OCI-LY7 (cell line): ENCODE measurements around the gene PRRC2B. TPM values are rescaled to one million over a fixed set of nuclear protein-coding genes. Genes with fewer than 3 reads are reported as not detected.
"Not testable (repeated sequence)": the region's sequence is repeated elsewhere in the genome, so short reads cannot be mapped to it uniquely, and the experiment has no call there.

Source experiments
- BruUV-seq: library from RNA; stranded (reverse); fragments of 400-500 nt; replicated peaks from 2 replicates; lab custom pipeline; 2021; lab: Mats Ljungman, UMichigan
- CTCF ChIA-PET: fragments of 300-600 bp; sonication (Branson Sonifier 250); formaldehyde crosslinking; loops from one replicate; lab custom pipeline; 2022; ENCODE audit warnings: antibody characterized with exemption; ENCODE audit not compliant: unreplicated experiment; lab: Charles Lee
- POLR2A ChIA-PET: fragments of 300-600 bp; sonication (Branson Sonifier 250); formaldehyde crosslinking; loops from one replicate; lab custom pipeline; 2022; ENCODE audit warnings: antibody characterized with exemption; lab: Charles Lee
- DNase-seq: peaks from one replicate; pipeline ENCODE4 v3.0.0-alpha.2; 2015; ENCODE audit warnings: low spot score
- H2AFZ ChIP-seq: fragments of 200-600 bp; sonication (generic), shearing (Covaris generic); 2 replicates; pipeline ENCODE4 v1.6.1; 2014; ENCODE audit warnings: mild to moderate bottlenecking, antibody characterized with exemption, low read length, moderate library complexity
- H3K27ac ChIP-seq: fragments of 200-600 bp; sonication (generic); 2 replicates; pipeline ENCODE4 v1.5.1; 2014; ENCODE audit warnings: mixed run types, low read depth, mild to moderate bottlenecking, moderate library complexity, low read length, inconsistent platforms; ENCODE audit not compliant: poor library complexity, severe bottlenecking
- H3K36me3 ChIP-seq: fragments of 200-600 bp; sonication (generic); 2 replicates; pipeline ENCODE4 v1.6.1; 2014; ENCODE audit warnings: mild to moderate bottlenecking, antibody characterized with exemption, low read length, moderate library complexity, mixed read lengths; ENCODE audit not compliant: insufficient read depth
- H3K4me1 ChIP-seq: fragments of 200-600 bp; sonication (generic); 2 replicates; pipeline ENCODE4 v1.5.1; 2014; ENCODE audit warnings: mild to moderate bottlenecking, low read length; ENCODE audit not compliant: insufficient read depth, poor library complexity, severe bottlenecking
- H3K4me2 ChIP-seq: fragments of 200-600 bp; sonication (generic); 2 replicates; pipeline ENCODE4 v1.6.1; 2014; ENCODE audit warnings: mild to moderate bottlenecking, low read length
- H3K4me3 ChIP-seq: fragments of 200-600 bp; sonication (generic); 2 replicates; pipeline ENCODE4 v1.5.1; 2014; ENCODE audit warnings: mild to moderate bottlenecking, low read depth, low read length; ENCODE audit not compliant: poor library complexity, severe bottlenecking
- H3K79me2 ChIP-seq: fragments of 200-600 bp; sonication (generic); 2 replicates; pipeline ENCODE4 v1.6.1; 2016; ENCODE audit warnings: low read depth, mild to moderate bottlenecking, low read length, moderate library complexity, mixed read lengths; ENCODE audit not compliant: insufficient read depth
- H3K9me2 ChIP-seq: fragments of 200-600 bp; sonication (generic); 2 replicates; pipeline ENCODE4 v1.6.1; 2016; ENCODE audit warnings: mild to moderate bottlenecking, low read length, mixed read lengths; ENCODE audit not compliant: insufficient read depth
- H3K9me3 ChIP-seq: fragments of 200-600 bp; sonication (generic); 2 replicates; pipeline ENCODE4 v1.6.1; 2014; ENCODE audit warnings: mild to moderate bottlenecking, mixed run types, low read length, mixed read lengths
- H4K20me1 ChIP-seq: fragments of 200-600 bp; sonication (generic); 2 replicates; pipeline ENCODE4 v1.6.1; 2014; ENCODE audit warnings: mild to moderate bottlenecking, antibody characterized with exemption, low read length, moderate library complexity, mixed read lengths; ENCODE audit not compliant: insufficient read depth
- CTCF ChIP-seq: fragments of 200-600 bp; sonication (generic); conservative IDR thresholded peaks from 2 replicates; pipeline ENCODE4 v1.5.1; 2014; ENCODE audit warnings: mild to moderate bottlenecking, antibody characterized with exemption, low read length, moderate library complexity, mixed read lengths
- EZH2phosphoT487 ChIP-seq: fragments of 200-600 bp; sonication (generic); IDR thresholded peaks from 2 replicates; pipeline ENCODE4 v1.6.1; 2018; ENCODE audit warnings: low read depth, borderline replicate concordance, mild to moderate bottlenecking, mixed run types, antibody characterized with exemption, low read length, moderate library complexity, mixed read lengths
- intact Hi-C: fragments of 100-400 bp; cut with micrococcal nuclease; formaldehyde crosslinking; loops from one replicate; pipeline ENCODE4 v1.10.0; 2022; ENCODE audit not compliant: unreplicated experiment
- total RNA-seq, 2 experiments: library from RNA; depleted of rRNA in 1 of 2; stranded (reverse); fragments of >200 nt in 1 of 2; shearing (Covaris generic) in 1 of 2; gene quantifications; 2 replicates each; pipeline ENCODE4 v1.2.3, GENCODE V29; 2014 to 2022

Gene PRRC2B
- total RNA-seq, 2 experiments from 2014 or later = 84.2 to 210 TPM

DNA sequence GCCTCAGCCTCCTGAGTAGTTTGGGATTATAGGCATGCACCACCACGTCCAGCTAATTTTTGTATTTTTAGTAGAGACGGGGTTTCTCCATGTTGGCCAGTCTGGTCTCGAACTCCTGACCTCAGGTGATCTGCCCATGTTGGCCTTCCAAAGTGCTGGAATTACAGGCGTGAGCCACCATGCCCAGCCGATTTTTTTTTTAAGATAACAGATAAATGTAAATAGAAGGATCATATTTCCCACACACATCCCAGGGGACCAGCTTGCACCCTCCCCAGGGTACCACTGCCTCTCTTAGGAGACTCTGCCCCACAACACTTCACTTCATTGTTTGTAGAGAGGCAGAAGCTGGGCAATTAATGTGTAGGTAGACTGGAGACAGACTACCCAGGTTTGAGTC, 19.2 kb upstream of the PRRC2B start:
- H4K20me1 ChIP-seq, BruUV-seq, H3K79me2 ChIP-seq, POLR2A ChIA-PET, H3K9me3 ChIP-seq, DNase-seq, H3K36me3 ChIP-seq, H3K9me2 ChIP-seq, CTCF ChIA-PET: not testable (repeated sequence)
- Histone ChIP-seq H3K4me2 (peak overlapping the region; percentile 94), H2AFZ (peak overlapping the region; percentile 86), H3K27ac (peak overlapping the region; percentile 73), H3K4me3 (peak overlapping the region; percentile 74), H3K4me1 (peaks cover 18% of the 10 kb centered on the region)
- intact Hi-C loops = loop anchor here (5.0 kb wide), 1 partner anchor 368 kb away; the partner anchor contains the start of gene RAPGEF1

DNA sequence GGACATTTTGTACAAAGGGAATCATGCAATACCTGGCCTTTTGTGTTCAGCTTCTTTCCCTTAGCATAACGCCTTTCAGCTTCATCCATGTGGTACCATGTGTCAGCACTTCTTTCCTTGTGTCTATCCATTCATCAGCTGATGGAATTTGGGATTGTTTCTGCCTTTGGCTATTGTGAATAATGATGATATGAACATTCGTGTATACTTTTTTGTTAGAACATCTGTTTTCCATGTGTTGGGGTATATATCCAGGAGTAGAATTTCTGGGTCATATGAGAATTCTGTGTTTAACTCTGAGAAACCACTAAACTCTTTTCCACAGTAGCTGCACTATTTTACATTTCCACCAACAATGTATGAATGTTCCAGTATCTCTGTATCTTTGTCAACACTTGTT, 14.8 kb upstream of the PRRC2B start:
- Histone ChIP-seq H3K9me3 (no peaks in the 10 kb centered on the region), H3K4me3 (no peak overlapping the region), H3K36me3 (no peaks in the 10 kb centered on the region), H3K79me2 (no peaks in the 10 kb centered on the region), H3K9me2 (no peaks in the 10 kb centered on the region), H3K4me1 (peaks cover 9% of the 10 kb centered on the region), H4K20me1 (no peaks in the 10 kb centered on the region), H2AFZ (no peak overlapping the region), H3K4me2 (no peak overlapping the region), H3K27ac (no peak overlapping the region)
- POLR2A ChIA-PET = interaction anchor here (0.6 to 0.7 kb wide), 3 partner anchors 23 to 49 kb away, joined by 3 read pairs; no protein-coding TSS in a partner anchor
- TF ChIP-seq EZH2phosphoT487 (no peak), CTCF (no peak)
- CTCF ChIA-PET = no interaction called here
- no peak for DNase-seq
- BruUV-seq = no TSS peak
- intact Hi-C loops = no loop called here

GRCh38 chr9:131382850-131383729, 10.8 kb upstream of the PRRC2B start:
- Histone ChIP-seq H3K36me3 (no peaks in the 10 kb centered on the region), H3K4me1 (no peaks in the 10 kb centered on the region), H3K4me2 (no peak overlapping the region), H3K79me2 (no peaks in the 10 kb centered on the region), H3K9me2 (no peaks in the 10 kb centered on the region), H3K4me3 (no peak overlapping the region), H4K20me1 (no peaks in the 10 kb centered on the region), H3K9me3 (no peaks in the 10 kb centered on the region), H3K27ac (no peak overlapping the region), H2AFZ (no peak overlapping the region)
- intact Hi-C loops = no loop called here
- ChIA-PET POLR2A (interaction anchor here (0.7 kb wide), 1 partner anchor 852 kb away, joined by 5 read pairs; no protein-coding TSS in a partner anchor), CTCF (interaction anchor here (0.5 kb wide), 1 partner anchor 98 kb away, joined by 3 read pairs; no protein-coding TSS in a partner anchor)
- BruUV-seq = no TSS peak
- TF ChIP-seq EZH2phosphoT487 (no peak), CTCF (no peak)
- DNase-seq = no peak
